GM10266 (cell line): Measurements from ENCODE around the gene STK32A.

Source experiments
- DNase-seq: peaks from one replicate; pipeline ENCODE4 v3.0.0; 2012; ENCODE audit errors: extremely low spot score
- CTCF ChIP-seq: IDR thresholded peaks from 2 replicates; pipeline ENCODE4 v1.5.1; 2012; ENCODE audit warnings: mild to moderate bottlenecking, low read depth; ENCODE audit not compliant: control insufficient read depth, insufficient read depth; ENCODE audit errors: missing control alignments

The STK32A gene

GRCh38 chr5:147234825-147235635, at the start of gene STK32A:
TSS of gene STK32A (plus strand) at chr5:147235026. CDS start at chr5:147239635, 4,609 bp downstream.
- no peak for DNase-seq
- no peak for TF ChIP-seq CTCF

GRCh38 chr5:147187099-147187540, 47.7 kb upstream of the STK32A start:
- no peak for DNase-seq
- TF ChIP-seq CTCF: no peak

GRCh38 chr5:147188200-147189108, 46.4 kb upstream of the STK32A start:
- peak; percentile 79 for TF ChIP-seq CTCF
- DNase-seq: peak; percentile 58

- DNase-seq: no peak
- TF ChIP-seq CTCF: no peak
Observed at GRCh38 chr5:147189109-147189424, 45.8 kb upstream of the STK32A start.

GRCh38 chr5:147190331-147190730, 44.5 kb upstream of the STK32A start:
- DNase-seq: no peak
- no peak for TF ChIP-seq CTCF

GRCh38 chr5:147193123-147193522, 41.7 kb upstream of the STK32A start:
- no peak for DNase-seq
- no peak for TF ChIP-seq CTCF
